H9 (cell line): ENCODE results near the gene MYO7A. TPM values are rescaled to one million over a fixed set of nuclear protein-coding genes. Genes with fewer than 3 reads are reported as not detected.

ENCODE experiments used
- DNase-seq: peaks from one replicate; pipeline ENCODE4 v3.0.0-alpha.2; 2017
- H2AFZ ChIP-seq: one replicate; pipeline ENCODE4 v1.6.1; 2013; ENCODE audit warnings: mild to moderate bottlenecking, low read length, control low read depth, moderate library complexity
- H2AK5ac ChIP-seq: 2 replicates; pipeline ENCODE4 v1.6.1; 2013; ENCODE audit warnings: low read length, control low read depth, mixed read lengths; ENCODE audit not compliant: insufficient read length
- H2BK120ac ChIP-seq: one replicate; pipeline ENCODE4 v1.6.1; 2013; ENCODE audit warnings: low read depth, mild to moderate bottlenecking, low read length, control low read depth, inconsistent platforms; ENCODE audit not compliant: poor library complexity, severe bottlenecking
- H2BK12ac ChIP-seq: 2 replicates; pipeline ENCODE4 v1.6.1; 2013; ENCODE audit warnings: low read length, control low read depth, mixed read lengths, low read depth; ENCODE audit not compliant: insufficient read length
- H2BK15ac ChIP-seq: 2 replicates; pipeline ENCODE4 v1.6.1; 2013; ENCODE audit warnings: low read depth, low read length, control low read depth
- H2BK20ac ChIP-seq: one replicate; pipeline ENCODE4 v1.6.1; 2013; ENCODE audit warnings: low read depth, mild to moderate bottlenecking, low read length, control low read depth, inconsistent platforms; ENCODE audit not compliant: poor library complexity, severe bottlenecking
- H2BK5ac ChIP-seq: 2 replicates; pipeline ENCODE4 v1.6.1; 2013; ENCODE audit warnings: low read length, control low read depth, mixed read lengths; ENCODE audit not compliant: insufficient read length
- H3K14ac ChIP-seq: 2 replicates; pipeline ENCODE4 v1.6.1; 2013; ENCODE audit warnings: low read length, control low read depth; ENCODE audit not compliant: insufficient read depth
- H3K18ac ChIP-seq: 2 replicates; pipeline ENCODE4 v1.6.1; 2013; ENCODE audit warnings: low read depth, mild to moderate bottlenecking, mixed read lengths, low read length, control low read depth; ENCODE audit not compliant: insufficient read length
- H3K23ac ChIP-seq: 2 replicates; pipeline ENCODE4 v1.6.1; 2013; ENCODE audit warnings: low read length, control low read depth, mixed read lengths, low read depth; ENCODE audit not compliant: insufficient read length
- H3K23me2 ChIP-seq: 2 replicates; pipeline ENCODE4 v1.6.1; 2013; ENCODE audit warnings: low read depth, mild to moderate bottlenecking, mixed read lengths, low read length, control low read depth; ENCODE audit not compliant: insufficient read length, poor library complexity, severe bottlenecking
- H3K27ac ChIP-seq: 2 replicates; pipeline ENCODE4 v1.5.1; 2013; ENCODE audit warnings: low read length, control low read depth, mixed read lengths, low read depth; ENCODE audit not compliant: insufficient read length
- H3K27me3 ChIP-seq: 2 replicates; pipeline ENCODE4 v1.6.1; 2013; ENCODE audit warnings: low read length, control low read depth, inconsistent platforms; ENCODE audit not compliant: insufficient read depth
- H3K4ac ChIP-seq: 2 replicates; pipeline ENCODE4 v1.6.1; 2013; ENCODE audit warnings: low read depth, mild to moderate bottlenecking, control low read depth, inconsistent platforms, low read length, moderate library complexity
- H3K4me1 ChIP-seq: 2 replicates; pipeline ENCODE4 v1.6.1; 2013; ENCODE audit warnings: low read length, control low read depth, inconsistent platforms; ENCODE audit not compliant: insufficient read depth
- H3K4me2 ChIP-seq: 2 replicates; pipeline ENCODE4 v1.6.1; 2013; ENCODE audit warnings: low read length, control low read depth, mixed read lengths; ENCODE audit not compliant: insufficient read length, insufficient read depth
- H3K56ac ChIP-seq: 2 replicates; pipeline ENCODE4 v1.6.1; 2013; ENCODE audit warnings: low read depth, mild to moderate bottlenecking, mixed read lengths, low read length, control low read depth; ENCODE audit not compliant: insufficient read length
- H3K79me1 ChIP-seq: 2 replicates; pipeline ENCODE4 v1.6.1; 2013; ENCODE audit warnings: low read depth, mild to moderate bottlenecking, moderate library complexity, low read length, control low read depth, inconsistent platforms; ENCODE audit not compliant: insufficient read depth, poor library complexity, severe bottlenecking
- H3K79me2 ChIP-seq: 2 replicates; pipeline ENCODE4 v1.6.1; 2013; ENCODE audit warnings: low read length, control low read depth, inconsistent platforms; ENCODE audit not compliant: insufficient read depth
- H3K9ac ChIP-seq: 2 replicates; pipeline ENCODE4 v1.6.1; 2013; ENCODE audit warnings: low read length, control low read depth, mixed read lengths; ENCODE audit not compliant: insufficient read length; ENCODE audit errors: extremely low read depth
- H3K9me3 ChIP-seq: one replicate; pipeline ENCODE4 v1.6.1; 2013; ENCODE audit warnings: low read depth, low read length, inconsistent platforms; ENCODE audit not compliant: control insufficient read depth
- H3T11ph ChIP-seq: one replicate; pipeline ENCODE4 v1.6.1; 2013; ENCODE audit warnings: mild to moderate bottlenecking, low read length, control low read depth, inconsistent platforms
- H4K20me1 ChIP-seq: one replicate; pipeline ENCODE4 v1.6.1; 2013; ENCODE audit not compliant: control insufficient read depth, insufficient read length, insufficient read depth
- H4K5ac ChIP-seq: 2 replicates; pipeline ENCODE4 v1.6.1; 2013; ENCODE audit warnings: low read depth, mild to moderate bottlenecking, mixed read lengths, low read length, control low read depth; ENCODE audit not compliant: insufficient read length
- H4K8ac ChIP-seq: replicated peaks from 2 replicates; pipeline ENCODE4 v1.6.1; 2013; ENCODE audit warnings: low read length, control low read depth, mixed read lengths, low read depth; ENCODE audit not compliant: insufficient read length
- H4K91ac ChIP-seq: 2 replicates; pipeline ENCODE4 v1.6.1; 2013; ENCODE audit warnings: low read depth, mild to moderate bottlenecking, moderate library complexity, mixed read lengths, low read length, control low read depth; ENCODE audit not compliant: insufficient read length
- H3K27ac Mint-ChIP-seq, 3 experiments: 2 replicates in 2 of 3; 3 replicates in 1 of 3; pipeline ENCODE4 v1.8.0; 2020 to 2021; ENCODE audit warnings: mixed read lengths in 3 of 3, mild to moderate bottlenecking in 1 of 3, moderate library complexity in 1 of 3
- H3K27me3 Mint-ChIP-seq: 2 replicates; pipeline ENCODE4 v1.8.0; 2021; ENCODE audit warnings: low read depth, mild to moderate bottlenecking, moderate library complexity, mixed read lengths
- H3K36me3 Mint-ChIP-seq, 3 experiments: 2 replicates in 2 of 3; 3 replicates in 1 of 3; pipeline ENCODE4 v1.8.0; 2020 to 2021; ENCODE audit warnings: low read depth in 3 of 3, mixed read lengths in 3 of 3; ENCODE audit not compliant: insufficient read depth in 1 of 3
- H3K4me1 Mint-ChIP-seq, 2 experiments: 2 replicates each; pipeline ENCODE4 v1.8.0; 2020; ENCODE audit warnings: mixed read lengths in 2 of 2
- H3K4me3 Mint-ChIP-seq, 2 experiments: 2 replicates in 1 of 2; 3 replicates in 1 of 2; pipeline ENCODE4 v1.8.0; 2020 to 2021; ENCODE audit warnings: mild to moderate bottlenecking in 2 of 2, mixed read lengths in 2 of 2, moderate library complexity in 1 of 2
- H3K9me3 Mint-ChIP-seq, 2 experiments: 2 replicates in 1 of 2; 3 replicates in 1 of 2; pipeline ENCODE4 v1.8.0; 2020; ENCODE audit warnings: mild to moderate bottlenecking in 2 of 2, mixed read lengths in 2 of 2, moderate library complexity in 1 of 2
- WGBS: extraction: QIAGEN DNeasy Blood & Tissue Kit; methylation state at CpG from one replicate; pipeline ENCODE4 v1.1.7; 2013; ENCODE audit warnings: missing lambda C conversion rate, low lambda C conversion rate, mixed read lengths; ENCODE audit not compliant: insufficient read length; ENCODE audit errors: extremely low coverage; 5-methylcytosine and 5-hydroxymethylcytosine counted together
- total RNA-seq: library from RNA; stranded (reverse); gene quantifications from 2 replicates; pipeline ENCODE4 v1.2.1, GENCODE V29; 2021
- TF ChIP-seq, protein P1 (sequence below): fragments of 200-600 bp; sonication (generic); conservative IDR thresholded peaks from 3 replicates; pipeline ENCODE4 v1.8.0; 2021; ENCODE audit warnings: antibody characterized with exemption, mild to moderate bottlenecking

The MYO7A gene
- total RNA-seq, 1 experiment from 2014 or later: 1.6 TPM

DNA sequence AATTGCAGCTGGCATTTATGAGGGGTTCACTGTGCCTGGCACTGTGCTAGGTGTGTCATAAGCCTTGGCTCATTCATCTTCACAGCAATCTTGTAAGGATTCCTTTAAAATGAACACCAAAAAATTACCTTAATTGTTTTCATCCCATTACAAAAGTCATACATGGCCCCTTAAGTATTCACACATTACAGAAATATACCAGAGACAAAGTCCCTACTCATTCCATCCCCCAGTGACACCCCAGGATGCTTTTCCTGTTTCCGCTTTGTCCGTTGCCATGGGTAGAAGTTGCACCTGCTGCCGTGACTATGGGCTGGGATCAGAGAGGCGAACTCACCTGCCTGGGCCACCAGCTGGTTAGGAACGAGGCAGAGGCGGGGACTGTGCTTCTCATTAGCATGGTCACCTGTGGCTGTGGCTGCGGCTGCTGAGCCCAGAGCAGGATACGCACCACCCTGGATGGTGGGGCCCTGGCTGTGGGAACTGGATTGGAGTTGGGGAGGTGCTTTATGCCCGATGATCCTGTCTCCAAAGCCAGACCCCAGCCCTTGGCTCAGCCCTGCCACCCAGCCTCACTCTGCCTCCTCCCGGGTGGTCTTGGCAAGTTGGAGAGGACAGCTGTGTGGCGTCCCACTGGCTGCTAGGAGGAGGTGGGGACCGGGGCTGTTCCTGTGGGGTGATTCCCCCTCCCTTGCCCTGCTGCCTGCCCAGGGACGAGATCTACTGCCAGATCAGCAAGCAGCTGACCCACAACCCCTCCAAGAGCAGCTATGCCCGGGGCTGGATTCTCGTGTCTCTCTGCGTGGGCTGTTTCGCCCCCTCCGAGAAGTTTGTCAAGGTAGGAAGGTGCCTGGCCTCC lies 60.8 kb downstream of the MYO7A start:
- WGBS: no CpG with 5 or more reads among the region's 18 CpGs
- no peak overlapping the region for H2BK15ac ChIP-seq
- H3K18ac ChIP-seq: no peak overlapping the region
- no peak overlapping the region for H2AFZ ChIP-seq
- no peak overlapping the region for H4K5ac ChIP-seq
- no peak overlapping the region for H2AK5ac ChIP-seq
- no peak overlapping the region for H2BK120ac ChIP-seq
- no peak overlapping the region for H3T11ph ChIP-seq
- H2BK12ac ChIP-seq: no peak overlapping the region
- Mint-ChIP-seq H3K27ac (no peak overlapping the region), H3K36me3 (no peaks in the 10 kb centered on the region), H3K4me1 (peaks cover 8 to 10% of the 10 kb centered on the region in 2 experiments), H3K4me3 (no peak overlapping the region), H3K9me3 (no peaks in the 10 kb centered on the region), H3K27me3 (no peaks in the 10 kb centered on the region)
- peak; percentile 82 for DNase-seq
- no peak overlapping the region for H3K27ac ChIP-seq
- no peaks in the 10 kb centered on the region for H3K23me2 ChIP-seq
- H3K4me1 ChIP-seq: peaks cover 2% of the 10 kb centered on the region; the same call in 1 of the 2 replicates
- H3K79me2 ChIP-seq: no peaks in the 10 kb centered on the region
- H2BK5ac ChIP-seq: no peak overlapping the region
- H3K9me3 ChIP-seq: no peaks in the 10 kb centered on the region
- H4K20me1 ChIP-seq: peaks cover 4% of the 10 kb centered on the region
- no peaks in the 10 kb centered on the region for H3K27me3 ChIP-seq
- H3K14ac ChIP-seq: no peak overlapping the region
- no peak overlapping the region for H3K56ac ChIP-seq
- no peak overlapping the region for H4K91ac ChIP-seq
- H3K23ac ChIP-seq: no peak overlapping the region
- H3K4ac ChIP-seq: no peak overlapping the region
- no peak overlapping the region for H2BK20ac ChIP-seq
- H4K8ac ChIP-seq: no peak overlapping the region
- H3K4me2 ChIP-seq: no peak overlapping the region
- no peaks in the 10 kb centered on the region for H3K79me1 ChIP-seq
- H3K9ac ChIP-seq: no peak overlapping the region
- TF ChIP-seq, protein P1, sequence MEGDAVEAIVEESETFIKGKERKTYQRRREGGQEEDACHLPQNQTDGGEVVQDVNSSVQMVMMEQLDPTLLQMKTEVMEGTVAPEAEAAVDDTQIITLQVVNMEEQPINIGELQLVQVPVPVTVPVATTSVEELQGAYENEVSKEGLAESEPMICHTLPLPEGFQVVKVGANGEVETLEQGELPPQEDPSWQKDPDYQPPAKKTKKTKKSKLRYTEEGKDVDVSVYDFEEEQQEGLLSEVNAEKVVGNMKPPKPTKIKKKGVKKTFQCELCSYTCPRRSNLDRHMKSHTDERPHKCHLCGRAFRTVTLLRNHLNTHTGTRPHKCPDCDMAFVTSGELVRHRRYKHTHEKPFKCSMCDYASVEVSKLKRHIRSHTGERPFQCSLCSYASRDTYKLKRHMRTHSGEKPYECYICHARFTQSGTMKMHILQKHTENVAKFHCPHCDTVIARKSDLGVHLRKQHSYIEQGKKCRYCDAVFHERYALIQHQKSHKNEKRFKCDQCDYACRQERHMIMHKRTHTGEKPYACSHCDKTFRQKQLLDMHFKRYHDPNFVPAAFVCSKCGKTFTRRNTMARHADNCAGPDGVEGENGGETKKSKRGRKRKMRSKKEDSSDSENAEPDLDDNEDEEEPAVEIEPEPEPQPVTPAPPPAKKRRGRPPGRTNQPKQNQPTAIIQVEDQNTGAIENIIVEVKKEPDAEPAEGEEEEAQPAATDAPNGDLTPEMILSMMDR: no peak; the same call in 2 of the 3 replicates
